ENCODE data around the gene MMP14. TPM values are rescaled to one million over a fixed set of nuclear protein-coding genes. Genes with fewer than 3 reads are reported as not detected.

MMP14 gene
- total and polyA plus RNA-seq, 9 of the 15 experiments (the other 6 are each of a cell fraction or from before 2014, with no cell fraction given) = 0.36 to 5.8 (median 1.3) TPM; not detected in 2

GRCh38 chr14:22886500-22887259 is 50.3 kb downstream of the MMP14 start (continued):
- TF ChIP-seq NCOR1 (IDR thresholded peaks at IDR 0.05) (0 out of 2 replicates have a peak, but pooled peaks have one; percentile 15), ESRRB (CRISPR knock-in tag; IDR thresholded peaks at IDR 0.05; ENCODE audit: borderline replicate concordance) (no peak), KLF1 (tag; IDR thresholded peaks at IDR 0.05) (no peak), HDAC6 (IDR thresholded peaks at IDR 0.05; ENCODE audit: low read depth, low read length) (no peak), CBX3 (IDR thresholded peaks at IDR 0.05; ENCODE audit: borderline replicate concordance in 1 of 2, low read length in 2 of 2) (peak in 1 of 2 experiments; percentile 86; a peak in 1 of 3 replicates), MAFG (tag; conservative IDR thresholded peaks at IDR 0.05) (no peak), ZNF583 (CRISPR knock-in tag; IDR thresholded peaks at IDR 0.05) (no peak), TGIF2 (CRISPR knock-in tag; IDR thresholded peaks at IDR 0.05) (no peak), ZNF699 (CRISPR knock-in tag; IDR thresholded peaks at IDR 0.05; ENCODE audit: insufficient replicate concordance) (no peak), NFIX (CRISPR knock-in tag; IDR thresholded peaks at IDR 0.05; ENCODE audit: low read depth) (no peak), BCLAF1 (IDR thresholded peaks at IDR 0.05; ENCODE audit: borderline replicate concordance in 1 of 2, control insufficient read depth in 1 of 2, low read depth in 2 of 2, low read length in 1 of 2) (no peak), MAZ (CRISPR knock-in tag; conservative IDR thresholded peaks at IDR 0.05 in 1 of 2, IDR thresholded peaks at IDR 0.05 in 1 of 2) (peak in 1 of 2 experiments; percentile 68; a peak in 3 of 4 replicates), TRIM28 (IDR thresholded peaks at IDR 0.05) (no peak), NCOA6 (IDR thresholded peaks at IDR 0.05) (peak; percentile 81), TBP (optimal IDR thresholded peaks at IDR 0.05; ENCODE audit: low read depth, low read length) (peak; percentile 15), CC2D1A (IDR thresholded peaks at IDR 0.05) (no peak)
- TF ChIP-seq, protein P1, sequence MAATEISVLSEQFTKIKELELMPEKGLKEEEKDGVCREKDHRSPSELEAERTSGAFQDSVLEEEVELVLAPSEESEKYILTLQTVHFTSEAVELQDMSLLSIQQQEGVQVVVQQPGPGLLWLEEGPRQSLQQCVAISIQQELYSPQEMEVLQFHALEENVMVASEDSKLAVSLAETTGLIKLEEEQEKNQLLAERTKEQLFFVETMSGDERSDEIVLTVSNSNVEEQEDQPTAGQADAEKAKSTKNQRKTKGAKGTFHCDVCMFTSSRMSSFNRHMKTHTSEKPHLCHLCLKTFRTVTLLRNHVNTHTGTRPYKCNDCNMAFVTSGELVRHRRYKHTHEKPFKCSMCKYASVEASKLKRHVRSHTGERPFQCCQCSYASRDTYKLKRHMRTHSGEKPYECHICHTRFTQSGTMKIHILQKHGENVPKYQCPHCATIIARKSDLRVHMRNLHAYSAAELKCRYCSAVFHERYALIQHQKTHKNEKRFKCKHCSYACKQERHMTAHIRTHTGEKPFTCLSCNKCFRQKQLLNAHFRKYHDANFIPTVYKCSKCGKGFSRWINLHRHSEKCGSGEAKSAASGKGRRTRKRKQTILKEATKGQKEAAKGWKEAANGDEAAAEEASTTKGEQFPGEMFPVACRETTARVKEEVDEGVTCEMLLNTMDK (IDR thresholded peaks at IDR 0.05; ENCODE audit: borderline replicate concordance, insufficient read depth, low read depth, low read length, poor library complexity, severe bottlenecking) = peak; percentile 42
- TF ChIP-seq, protein P2, sequence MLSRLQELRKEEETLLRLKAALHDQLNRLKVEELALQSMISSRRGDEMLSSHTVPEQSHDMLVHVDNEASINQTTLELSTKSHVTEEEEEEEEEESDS (CRISPR knock-in tag; IDR thresholded peaks at IDR 0.05) = no peak
- TF ChIP-seq, protein P3, sequence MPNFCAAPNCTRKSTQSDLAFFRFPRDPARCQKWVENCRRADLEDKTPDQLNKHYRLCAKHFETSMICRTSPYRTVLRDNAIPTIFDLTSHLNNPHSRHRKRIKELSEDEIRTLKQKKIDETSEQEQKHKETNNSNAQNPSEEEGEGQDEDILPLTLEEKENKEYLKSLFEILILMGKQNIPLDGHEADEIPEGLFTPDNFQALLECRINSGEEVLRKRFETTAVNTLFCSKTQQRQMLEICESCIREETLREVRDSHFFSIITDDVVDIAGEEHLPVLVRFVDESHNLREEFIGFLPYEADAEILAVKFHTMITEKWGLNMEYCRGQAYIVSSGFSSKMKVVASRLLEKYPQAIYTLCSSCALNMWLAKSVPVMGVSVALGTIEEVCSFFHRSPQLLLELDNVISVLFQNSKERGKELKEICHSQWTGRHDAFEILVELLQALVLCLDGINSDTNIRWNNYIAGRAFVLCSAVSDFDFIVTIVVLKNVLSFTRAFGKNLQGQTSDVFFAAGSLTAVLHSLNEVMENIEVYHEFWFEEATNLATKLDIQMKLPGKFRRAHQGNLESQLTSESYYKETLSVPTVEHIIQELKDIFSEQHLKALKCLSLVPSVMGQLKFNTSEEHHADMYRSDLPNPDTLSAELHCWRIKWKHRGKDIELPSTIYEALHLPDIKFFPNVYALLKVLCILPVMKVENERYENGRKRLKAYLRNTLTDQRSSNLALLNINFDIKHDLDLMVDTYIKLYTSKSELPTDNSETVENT (CRISPR knock-in tag; IDR thresholded peaks at IDR 0.05) = 0 out of 2 replicates have a peak, but pooled peaks have one; percentile 35

Data from K562 (cell line).